IPS-18c (cell line): ENCODE results near the gene USP38.
"Not testable (repeated sequence)": the region's sequence is repeated elsewhere in the genome, so short reads cannot be mapped to it uniquely, and the experiment has no call there.

ENCODE experiments used
- H3K4me3 ChIP-seq: 2 replicates; pipeline ENCODE4 v1.7.0; 2013; ENCODE audit warnings: low read depth, mild to moderate bottlenecking, low read length, moderate library complexity; ENCODE audit not compliant: insufficient read depth
- H3K9me3 ChIP-seq: one replicate; pipeline ENCODE4 v1.6.1; 2013; ENCODE audit warnings: mild to moderate bottlenecking, low read length, moderate library complexity; ENCODE audit not compliant: control insufficient read depth, insufficient read depth

Gene USP38

GRCh38 chr4:143184503-143185252 is at the start of gene USP38:
USP38 (plus strand) TSS chr4:143184917; CDS start chr4:143185451, 534 bp downstream.
- peak within 1 kb of the TSS; percentile 92 for H3K4me3 ChIP-seq
- no peaks in the 10 kb centered on the region for H3K9me3 ChIP-seq

- Histone ChIP-seq H3K4me3 (no peak overlapping the region), H3K9me3 (no peaks in the 10 kb centered on the region)
These were observed 49.4 kb upstream of the USP38 start for GRCh38 chr4:143135358-143135757.

GRCh38 chr4:143140696-143141095 is 44.0 kb upstream of the USP38 start:
- Histone ChIP-seq H3K4me3 (no peak overlapping the region), H3K9me3 (no peaks in the 10 kb centered on the region)

GRCh38 chr4:143148521-143148920 is 36.2 kb upstream of the USP38 start:
- Histone ChIP-seq H3K9me3 (no peaks in the 10 kb centered on the region), H3K4me3 (no peak overlapping the region)

- Histone ChIP-seq H3K9me3 (peaks cover 3% of the 10 kb centered on the region), H3K4me3 (no peak overlapping the region)
These were observed 27.9 kb upstream of the USP38 start for GRCh38 chr4:143156853-143157252.

GRCh38 chr4:143163614-143164013 is 21.1 kb upstream of the USP38 start:
- H3K4me3 ChIP-seq = no peak overlapping the region
- peaks cover 9% of the 10 kb centered on the region for H3K9me3 ChIP-seq

- H3K9me3 ChIP-seq, H3K4me3 ChIP-seq: not testable (repeated sequence)
These were observed 18.0 kb upstream of the USP38 start for GRCh38 chr4:143166722-143167121.

GRCh38 chr4:143178923-143179322 is 5.8 kb upstream of the USP38 start:
- peaks cover 2% of the 10 kb centered on the region for H3K9me3 ChIP-seq
- no peak overlapping the region for H3K4me3 ChIP-seq

- Histone ChIP-seq H3K9me3 (no peaks in the 10 kb centered on the region), H3K4me3 (peak overlapping the region; percentile 92)
These were observed 1.1 kb upstream of the USP38 start for GRCh38 chr4:143183513-143184216.

- H3K9me3 ChIP-seq = no peaks in the 10 kb centered on the region
- peak overlapping the region; percentile 92 for H3K4me3 ChIP-seq
These were observed 557 bp upstream of the USP38 start for GRCh38 chr4:143184217-143184502.

- no peaks in the 10 kb centered on the region for H3K9me3 ChIP-seq
- peak overlapping the region; percentile 92 for H3K4me3 ChIP-seq
These were observed 763 bp downstream of the USP38 start for GRCh38 chr4:143185253-143186107.

GRCh38 chr4:143186212-143186611 is 1.5 kb downstream of the USP38 start:
- Histone ChIP-seq H3K9me3 (no peaks in the 10 kb centered on the region), H3K4me3 (peak overlapping the region; percentile 92)

- Histone ChIP-seq H3K9me3 (no peaks in the 10 kb centered on the region), H3K4me3 (peak overlapping the region; percentile 92)
These were observed 1.9 kb downstream of the USP38 start for GRCh38 chr4:143186649-143187048.

GRCh38 chr4:143188136-143189088 is 3.7 kb downstream of the USP38 start:
- Histone ChIP-seq H3K4me3 (no peak overlapping the region), H3K9me3 (no peaks in the 10 kb centered on the region)

- no peaks in the 10 kb centered on the region for H3K9me3 ChIP-seq
- H3K4me3 ChIP-seq = no peak overlapping the region
These were observed 4.8 kb downstream of the USP38 start for GRCh38 chr4:143189528-143189927.

GRCh38 chr4:143195581-143195980 is 10.9 kb downstream of the USP38 start:
- Histone ChIP-seq H3K9me3 (no peaks in the 10 kb centered on the region), H3K4me3 (no peak overlapping the region)

GRCh38 chr4:143196323-143196722 is 11.6 kb downstream of the USP38 start:
- Histone ChIP-seq H3K9me3 (no peaks in the 10 kb centered on the region), H3K4me3 (no peak overlapping the region)
